IMR-90 (cell line): Measurements from ENCODE around the gene CTPS1. TPM values are rescaled to one million over a fixed set of nuclear protein-coding genes. Genes with fewer than 3 reads are reported as not detected.

Experiments used
- ATAC-seq: fragments of 200-7000 bp; cut with Tn5 transposase; 2 replicates; pipeline ENCODE4 v1.9.1; 2020; ENCODE audit warnings: low read depth, mild to moderate bottlenecking, moderate library complexity
- BruUV-seq: library from RNA; stranded (reverse); fragments of 400-500 nt; replicated peaks from 2 replicates; lab custom pipeline; 2021; lab: Mats Ljungman, UMichigan
- CTCF ChIA-PET: fragments of 300-600 bp; formaldehyde crosslinking; extraction: SDS; loops from one replicate; lab custom pipeline; 2021; ENCODE audit warnings: antibody characterized with exemption; lab: Yijun Ruan, JAX
- POLR2A ChIA-PET: fragments of 300-600 bp; sonication (Branson Sonifier 250); formaldehyde crosslinking; loops from one replicate; lab custom pipeline; 2022; ENCODE audit warnings: antibody characterized with exemption; ENCODE audit not compliant: unreplicated experiment; lab: Charles Lee
- DNase-seq: peaks from one replicate; pipeline ENCODE4 v3.0.0; 2013
- H2AFZ ChIP-seq: replicated peaks from 2 replicates; pipeline ENCODE3; 2013; ENCODE audit warnings: low read length, mild to moderate bottlenecking; ENCODE audit not compliant: poor library complexity
- H2AK5ac ChIP-seq: 2 replicates; pipeline ENCODE4 v1.6.1; 2013; ENCODE audit warnings: low read depth, low read length, inconsistent platforms
- H2AK9ac ChIP-seq: replicated peaks from 2 replicates; pipeline ENCODE3; 2013; ENCODE audit warnings: mild to moderate bottlenecking, low read depth, low read length, moderate library complexity; ENCODE audit not compliant: poor library complexity
- H2BK120ac ChIP-seq: 2 replicates; pipeline ENCODE4 v1.6.1; 2013; ENCODE audit warnings: low read depth, low read length, inconsistent platforms
- H2BK15ac ChIP-seq: 3 replicates; pipeline ENCODE4 v1.6.1; 2013; ENCODE audit warnings: low read depth, low read length, inconsistent platforms
- H2BK20ac ChIP-seq: 2 replicates; pipeline ENCODE4 v1.6.1; 2013; ENCODE audit warnings: low read depth, mild to moderate bottlenecking, inconsistent platforms, low read length, moderate library complexity
- H2BK5ac ChIP-seq: 2 replicates; pipeline ENCODE4 v1.6.1; 2013; ENCODE audit warnings: mild to moderate bottlenecking, low read depth, low read length, inconsistent platforms; ENCODE audit not compliant: poor library complexity, severe bottlenecking
- H3K14ac ChIP-seq: replicated peaks from 2 replicates; pipeline ENCODE4 v1.6.1; 2013; ENCODE audit warnings: low read depth, low read length, inconsistent platforms
- H3K18ac ChIP-seq: 2 replicates; pipeline ENCODE4 v1.6.1; 2013; ENCODE audit warnings: low read depth, low read length, control low read depth
- H3K23ac ChIP-seq: 2 replicates; pipeline ENCODE4 v1.6.1; 2013; ENCODE audit warnings: low read depth, low read length, inconsistent platforms
- H3K27ac ChIP-seq: 2 replicates; pipeline ENCODE4 v1.5.1; 2013; ENCODE audit warnings: mild to moderate bottlenecking, control low read depth, low read length; ENCODE audit not compliant: insufficient read depth
- H3K27me3 ChIP-seq: 2 replicates; pipeline ENCODE4 v1.6.1; 2013; ENCODE audit warnings: low read length; ENCODE audit not compliant: control insufficient read depth, insufficient read depth
- H3K36me3 ChIP-seq: 2 replicates; pipeline ENCODE4 v1.6.1; 2013; ENCODE audit warnings: low read length, mixed read lengths; ENCODE audit not compliant: control insufficient read depth, insufficient read depth
- H3K4ac ChIP-seq: 2 replicates; pipeline ENCODE4 v1.6.1; 2013; ENCODE audit warnings: low read depth, low read length, inconsistent platforms
- H3K4me1 ChIP-seq: 2 replicates; pipeline ENCODE4 v1.6.1; 2013; ENCODE audit warnings: low read length, mixed read lengths; ENCODE audit not compliant: control insufficient read depth, insufficient read depth
- H3K4me2 ChIP-seq: 2 replicates; pipeline ENCODE4 v1.6.1; 2013; ENCODE audit warnings: low read depth, mild to moderate bottlenecking, control low read depth, low read length, moderate library complexity
- H3K4me3 ChIP-seq: 2 replicates; pipeline ENCODE4 v1.5.1; 2013; ENCODE audit warnings: low read depth, mild to moderate bottlenecking, control low read depth, low read length, moderate library complexity; ENCODE audit not compliant: insufficient read depth
- H3K56ac ChIP-seq: 2 replicates; pipeline ENCODE4 v1.6.1; 2013; ENCODE audit warnings: low read length, inconsistent platforms; ENCODE audit not compliant: insufficient read depth; ENCODE audit errors: extremely low read depth
- H3K79me1 ChIP-seq, 2 experiments: 2 replicates each; pipeline ENCODE4 v1.6.1; 2013; ENCODE audit warnings: low read length in 2 of 2, inconsistent platforms in 1 of 2, low read depth in 1 of 2
- H3K9ac ChIP-seq: 2 replicates; pipeline ENCODE4 v1.6.1; 2013; ENCODE audit warnings: low read depth, low read length, control low read depth
- H3K9me1 ChIP-seq: 2 replicates; pipeline ENCODE4 v1.6.1; 2013; ENCODE audit warnings: low read length, inconsistent platforms; ENCODE audit not compliant: insufficient read depth
- H3K9me3 ChIP-seq: 2 replicates; pipeline ENCODE4 v1.6.1; 2013; ENCODE audit warnings: low read length; ENCODE audit not compliant: control insufficient read depth, insufficient read depth
- H4K20me1 ChIP-seq: 2 replicates; pipeline ENCODE4 v1.6.1; 2013; ENCODE audit warnings: low read length, inconsistent platforms; ENCODE audit not compliant: insufficient read depth
- H4K5ac ChIP-seq: 2 replicates; pipeline ENCODE4 v1.6.1; 2013; ENCODE audit warnings: mild to moderate bottlenecking, low read depth, low read length, control low read depth
- H4K8ac ChIP-seq, 2 experiments: 2 replicates each; pipeline ENCODE4 v1.6.1; 2013; ENCODE audit warnings: low read depth in 2 of 2, low read length in 2 of 2, control low read depth in 1 of 2, inconsistent platforms in 1 of 2
- H4K91ac ChIP-seq: 2 replicates; pipeline ENCODE4 v1.6.1; 2013; ENCODE audit warnings: low read depth, low read length, inconsistent platforms; ENCODE audit not compliant: insufficient read depth
- BHLHE40 ChIP-seq: fragments of 150-350 bp; IDR thresholded peaks from 2 replicates; pipeline ENCODE4 v1.6.1; 2016; ENCODE audit warnings: mild to moderate bottlenecking, low read depth, low read length
- CEBPB ChIP-seq: IDR thresholded peaks from 2 replicates; pipeline ENCODE4 v1.6.1; 2012; ENCODE audit warnings: low read depth, low read length, improper control_type of control experiment
- CTCF ChIP-seq: conservative IDR thresholded peaks from 2 replicates; pipeline ENCODE4 v1.5.1; 2012; ENCODE audit warnings: mild to moderate bottlenecking, low read depth, low read length, improper control_type of control experiment
- ELK1 ChIP-seq: fragments of 150-350 bp; IDR thresholded peaks from 2 replicates; pipeline ENCODE4 v1.6.1; 2016; ENCODE audit warnings: low read depth, mild to moderate bottlenecking, low read length, moderate library complexity, borderline replicate concordance
- MAZ ChIP-seq: IDR thresholded peaks from 2 replicates; pipeline ENCODE4 v1.6.1; 2012; ENCODE audit warnings: low read depth, mild to moderate bottlenecking, low read length, improper control_type of control experiment, moderate library complexity, borderline replicate concordance
- NFE2L2 ChIP-seq: fragments of 150-350 bp; IDR thresholded peaks from 2 replicates; pipeline ENCODE4 v1.6.1; 2016; ENCODE audit warnings: low read depth, mild to moderate bottlenecking, low read length
- POLR2A ChIP-seq: IDR thresholded peaks from 2 replicates; pipeline ENCODE4 v1.6.1; 2012; ENCODE audit warnings: mild to moderate bottlenecking, low read depth, low read length
- RAD21 ChIP-seq: IDR thresholded peaks from 2 replicates; pipeline ENCODE4 v1.6.1; 2012; ENCODE audit warnings: low read length, improper control_type of control experiment
- RCOR1 ChIP-seq: IDR thresholded peaks from 2 replicates; pipeline ENCODE4 v1.6.1; 2012; ENCODE audit warnings: mild to moderate bottlenecking, low read length, improper control_type of control experiment; ENCODE audit not compliant: insufficient replicate concordance
- RFX5 ChIP-seq: IDR thresholded peaks from 2 replicates; pipeline ENCODE4 v1.8.0; 2012; ENCODE audit warnings: low read depth, mild to moderate bottlenecking, low read length, moderate library complexity
- SMC3 ChIP-seq: fragments of 150-350 bp; IDR thresholded peaks from 2 replicates; pipeline ENCODE4 v1.6.1; 2016; ENCODE audit warnings: low read depth, mild to moderate bottlenecking, antibody characterized with exemption, low read length, moderate library complexity
- USF2 ChIP-seq: fragments of 150-350 bp; IDR thresholded peaks from 2 replicates; pipeline ENCODE4 v1.6.1; 2017; ENCODE audit warnings: mild to moderate bottlenecking, antibody characterized with exemption, low read length, low read depth
- WGBS, 2 experiments: methylation state at CpG; one replicate each; pipeline versions ENCODE4 v1.1.5 to v1.1.7; 2013; ENCODE audit warnings: missing lambda C conversion rate in 2 of 2; ENCODE audit not compliant: insufficient read length in 1 of 2; ENCODE audit errors: extremely low coverage in 2 of 2; 5-methylcytosine and 5-hydroxymethylcytosine counted together
- dilution Hi-C: fragments of 300-500 bp; cut with HindIII; formaldehyde crosslinking; loops from one replicate; pipeline ENCODE4 v1.14.3; 2018; ENCODE audit warnings: low sequenced_read_pairs; ENCODE audit not compliant: unreplicated experiment
- in situ Hi-C: fragments of 300-500 bp; cut with MboI; formaldehyde crosslinking; loops from 3 replicates; pipeline ENCODE4 v1.14.3; 2019; ENCODE audit warnings: low sequenced_read_pairs, inconsistent platforms, mixed read lengths
- intact Hi-C: fragments of 100-400 bp; cut with micrococcal nuclease; formaldehyde crosslinking; loops from 2 replicates; pipeline ENCODE4 v1.10.0; 2022
- polyA plus RNA-seq, 3 experiments: library from polyadenylated mRNA; depleted of rRNA; stranded (reverse); fragments of >200 nt; gene quantifications; 2 replicates each; pipeline ENCODE4 v1.2.3, GENCODE V29; 2012; ENCODE audit warnings: low replicate concordance in 1 of 3
- total RNA-seq: library from RNA; depleted of rRNA; stranded (reverse); fragments of >200 nt; gene quantifications from 2 replicates; pipeline ENCODE4 v1.2.3, GENCODE V29; 2012

CTPS1 gene
- total and polyA plus RNA-seq, 2 of the 4 experiments (the other 2 are of a cell fraction), result 40.4 to 41.0 TPM

- intact Hi-C loops (no loop called here), dilution Hi-C loops (no loop called here), in situ Hi-C loops (no loop called here)
- H3K9me1 ChIP-seq, result peaks cover 4% of the 10 kb centered on the region; the same call in 1 of the 2 replicates
- TF ChIP-seq POLR2A, result no peak
- TF ChIP-seq MAZ, result no peak
- no peak for TF ChIP-seq CTCF
- no peak for TF ChIP-seq SMC3
- TF ChIP-seq ELK1, result no peak
- no peak for TF ChIP-seq RFX5
- TF ChIP-seq BHLHE40, result no peak
- no peak for TF ChIP-seq CEBPB
- no peak for TF ChIP-seq RCOR1
- no peak for TF ChIP-seq NFE2L2
- TF ChIP-seq USF2, result no peak
- TF ChIP-seq RAD21, result no peak
- H2AK5ac ChIP-seq, result peak overlapping the region; percentile 37; the same call in 1 of the 2 replicates
- peak overlapping the region; percentile 35; the same call in 1 of the 2 replicates for H2BK20ac ChIP-seq
- H3K27me3 ChIP-seq, result no peaks in the 10 kb centered on the region
- H3K18ac ChIP-seq, result no peak overlapping the region; the same call in 1 of the 2 replicates
- H2BK120ac ChIP-seq, result no peak overlapping the region
- H3K56ac ChIP-seq, result no peak overlapping the region
- H2BK5ac ChIP-seq, result no peak overlapping the region
- no peak overlapping the region for H3K4me2 ChIP-seq
- H3K4me1 ChIP-seq, result peaks cover 9% of the 10 kb centered on the region
- H4K20me1 ChIP-seq, result no peaks in the 10 kb centered on the region
- H4K91ac ChIP-seq, result no peak overlapping the region
- no peak overlapping the region for H3K14ac ChIP-seq
- H3K9ac ChIP-seq, result no peak overlapping the region
- DNase-seq, result no peak
- no peak overlapping the region for H2AFZ ChIP-seq
- 93% methylated on average over 3 of the region's 6 CpGs; no CpG with 5 or more reads in 1 of the 2 experiments for WGBS, 2 experiments
- H2AK9ac ChIP-seq, result no peak overlapping the region
- no peak overlapping the region for H2BK15ac ChIP-seq
- H4K5ac ChIP-seq, result no peak overlapping the region
- no peak overlapping the region for H4K8ac ChIP-seq
- H3K9me3 ChIP-seq, result no peaks in the 10 kb centered on the region
- H3K36me3 ChIP-seq, result no peaks in the 10 kb centered on the region
- ChIA-PET CTCF (no interaction called here), POLR2A (no interaction called here)
- H3K79me1 ChIP-seq, result no peaks in the 10 kb centered on the region
- no peak overlapping the region for H3K27ac ChIP-seq
- no TSS peak for BruUV-seq
- no peak overlapping the region for H3K4ac ChIP-seq
- H3K4me3 ChIP-seq, result no peak overlapping the region
- no peak overlapping the region for H3K23ac ChIP-seq
- ATAC-seq, result no peak
Observed at GRCh38 chr1:40938393-40938792, 41.1 kb upstream of the CTPS1 start.
